HG02981 (cell line): ENCODE measurements around the gene ZNF398.

ENCODE experiments used
- ATAC-seq: cut with Tn5 transposase; IDR thresholded peaks from one replicate; pipeline ENCODE4 v1.9.1; 2021; ENCODE audit warnings: mild to moderate bottlenecking, moderate library complexity; ENCODE audit not compliant: unreplicated experiment

The ZNF398 gene

DNA sequence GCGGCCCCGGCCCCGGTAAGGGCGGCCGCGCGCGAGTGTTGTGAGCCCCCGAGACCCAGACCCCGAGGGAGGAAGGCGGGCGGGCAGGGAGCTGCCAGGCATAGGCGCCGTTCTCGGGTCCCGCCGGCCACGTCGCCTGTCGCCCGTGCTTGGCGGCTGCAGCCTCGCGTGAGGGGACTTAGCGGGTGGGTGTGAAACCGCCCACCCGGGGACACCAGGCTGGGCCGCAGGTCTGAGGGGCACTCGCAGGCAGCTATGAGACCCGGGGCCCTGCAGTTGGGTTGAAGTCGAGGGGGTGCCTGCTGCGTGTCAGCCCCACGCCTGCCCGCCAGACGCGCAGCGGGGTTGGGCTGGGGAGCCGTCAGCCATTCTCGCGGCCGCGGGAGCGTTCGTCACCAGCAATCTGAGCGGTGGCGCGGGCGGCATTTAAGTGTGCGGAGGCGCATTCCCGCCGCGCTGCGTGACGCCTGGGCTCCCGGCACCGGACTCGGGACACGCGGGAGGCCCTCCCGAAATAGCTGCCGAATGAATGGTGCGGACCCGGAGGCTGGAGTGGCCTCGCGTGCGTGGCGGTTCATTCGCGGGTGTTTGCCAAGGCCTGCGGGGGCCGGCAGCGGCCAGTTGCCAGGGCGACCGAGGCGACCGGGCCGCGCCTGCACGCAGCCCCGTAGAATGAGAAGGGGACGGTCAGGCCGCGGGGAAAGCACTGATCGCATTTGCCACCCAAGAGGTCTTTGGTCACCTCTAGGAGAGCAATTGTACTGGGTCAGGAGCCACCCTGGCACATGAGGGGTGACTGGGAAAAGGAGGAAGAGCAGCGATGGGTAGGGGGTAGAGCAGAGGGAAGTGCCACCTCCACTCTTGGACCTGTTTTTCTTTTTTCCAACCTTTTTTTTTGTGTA is 750 bp downstream of the ZNF398 start:
- ATAC-seq, result peak; percentile 28

DNA sequence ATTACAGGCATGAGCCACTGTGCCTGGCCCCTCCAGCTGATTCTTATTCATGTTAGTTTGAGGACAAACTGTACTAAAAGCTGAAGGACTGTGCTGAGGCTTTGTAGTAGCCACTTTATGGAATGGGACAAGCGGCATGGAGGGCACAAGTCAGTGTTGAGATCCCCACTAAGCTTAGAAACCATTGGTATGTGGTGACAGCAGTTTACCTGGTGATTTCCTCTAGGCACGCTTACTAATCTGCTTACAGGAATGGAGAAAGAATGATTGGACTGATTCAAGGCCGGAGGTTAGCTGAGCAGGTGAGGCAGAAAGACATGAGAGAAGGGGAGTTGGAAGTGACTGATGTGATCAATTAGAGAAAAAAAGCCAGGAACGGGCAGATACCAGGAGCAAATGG is 3.7 kb downstream of the ZNF398 start:
- no peak for ATAC-seq

DNA sequence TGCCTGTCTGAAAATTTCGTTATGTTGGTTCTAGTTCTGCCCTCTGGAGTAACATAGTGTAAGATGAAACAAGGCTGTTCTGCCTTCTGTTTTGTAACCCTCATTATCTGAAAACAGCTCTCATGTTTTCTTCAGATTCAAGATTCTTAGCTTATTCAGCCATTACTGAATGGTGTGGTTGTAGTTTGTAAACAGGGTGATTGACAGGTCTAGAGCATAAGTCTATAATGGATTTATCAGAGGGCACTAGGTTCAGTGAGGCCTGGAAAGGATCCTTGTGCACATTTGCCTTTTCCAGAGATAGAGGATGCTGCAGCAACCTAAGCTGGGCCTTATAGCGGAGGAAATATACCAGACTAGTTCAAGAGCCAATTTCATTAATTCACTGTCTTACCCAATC is 6.1 kb downstream of the ZNF398 start:
- no peak for ATAC-seq

DNA sequence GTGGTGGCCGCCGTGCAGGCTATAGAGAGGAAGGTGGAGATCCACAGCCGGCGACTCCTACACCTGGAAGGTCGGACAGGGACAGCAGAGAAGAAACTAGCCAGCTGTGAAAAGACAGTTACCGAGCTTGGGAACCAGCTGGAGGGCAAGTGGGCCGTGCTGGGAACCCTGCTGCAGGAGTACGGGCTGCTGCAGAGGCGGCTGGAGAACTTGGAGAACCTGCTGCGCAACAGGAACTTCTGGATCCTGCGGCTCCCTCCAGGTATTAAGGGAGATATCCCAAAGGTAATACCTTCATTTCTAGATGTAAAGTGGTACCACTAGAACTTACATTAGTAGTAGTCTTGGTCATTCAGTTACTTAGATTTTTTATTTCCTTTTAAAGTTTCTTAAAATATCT is 6.8 kb downstream of the ZNF398 start:
- no peak for ATAC-seq

DNA sequence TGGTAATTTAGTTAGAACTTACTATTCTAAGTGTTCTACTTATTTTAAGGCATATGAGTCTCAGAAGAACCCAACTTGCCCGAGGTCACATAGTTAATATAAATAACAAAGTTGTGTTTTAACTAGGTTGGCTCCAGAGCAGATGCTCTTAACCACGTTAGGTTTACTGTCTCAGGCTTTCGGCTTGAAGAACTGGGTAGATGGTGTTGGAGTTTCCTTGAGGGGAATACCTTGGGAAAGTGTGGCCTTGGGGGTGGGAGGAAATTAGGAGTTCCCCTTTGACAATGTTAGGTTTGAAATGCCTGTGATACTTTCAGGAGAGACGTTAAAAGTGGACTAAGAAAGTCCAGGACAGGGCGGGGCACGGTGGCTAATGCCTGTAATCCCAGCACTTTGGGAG is 9.6 kb downstream of the ZNF398 start:
- ATAC-seq, result no peak

DNA sequence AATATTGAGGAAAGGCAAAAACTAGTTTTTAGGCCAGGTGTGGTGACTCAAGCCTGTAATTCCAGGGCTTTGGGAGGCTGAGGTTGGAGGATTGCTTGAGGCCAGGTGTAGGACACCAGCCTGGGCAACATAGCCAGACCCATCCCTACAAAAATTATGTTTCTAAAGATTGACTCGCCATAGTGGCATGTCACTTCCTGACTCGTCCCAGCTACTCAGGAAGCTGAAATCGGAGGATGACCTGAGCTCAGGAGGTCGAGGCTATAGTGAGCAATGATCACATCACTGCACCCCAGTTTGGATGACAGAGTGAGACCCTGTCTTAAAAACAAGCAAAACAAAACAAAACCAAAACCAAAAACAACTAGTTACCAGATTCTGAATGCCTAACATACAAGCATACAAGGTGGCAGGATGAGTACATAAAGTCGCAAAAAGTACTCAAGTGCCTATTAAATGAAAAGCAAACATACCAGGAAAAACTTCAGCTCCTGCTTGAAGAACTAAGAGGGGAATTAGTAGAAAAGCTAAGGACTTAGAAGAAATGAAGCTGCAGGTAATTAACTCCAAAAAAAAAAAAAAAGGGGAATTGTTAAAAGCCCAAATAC is 14.1 kb downstream of the ZNF398 start:
- ATAC-seq, result no peak

DNA sequence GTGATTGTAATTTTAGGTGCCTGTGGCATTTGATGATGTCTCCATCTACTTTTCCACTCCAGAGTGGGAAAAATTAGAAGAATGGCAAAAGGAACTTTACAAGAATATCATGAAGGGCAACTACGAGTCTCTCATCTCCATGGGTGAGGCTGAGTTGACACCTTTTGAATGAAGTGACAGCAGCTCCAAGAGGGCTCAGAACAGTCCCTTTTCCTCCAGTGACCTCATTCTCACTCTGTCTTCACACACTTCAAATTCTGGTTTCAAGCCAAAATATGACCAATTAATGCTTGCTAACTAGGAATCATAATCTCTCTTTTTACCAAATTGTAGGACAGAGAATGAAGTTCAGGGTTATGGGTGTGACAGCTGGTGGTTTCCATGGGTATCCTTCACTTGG is 18.9 kb downstream of the ZNF398 start:
- ATAC-seq, result no peak

DNA sequence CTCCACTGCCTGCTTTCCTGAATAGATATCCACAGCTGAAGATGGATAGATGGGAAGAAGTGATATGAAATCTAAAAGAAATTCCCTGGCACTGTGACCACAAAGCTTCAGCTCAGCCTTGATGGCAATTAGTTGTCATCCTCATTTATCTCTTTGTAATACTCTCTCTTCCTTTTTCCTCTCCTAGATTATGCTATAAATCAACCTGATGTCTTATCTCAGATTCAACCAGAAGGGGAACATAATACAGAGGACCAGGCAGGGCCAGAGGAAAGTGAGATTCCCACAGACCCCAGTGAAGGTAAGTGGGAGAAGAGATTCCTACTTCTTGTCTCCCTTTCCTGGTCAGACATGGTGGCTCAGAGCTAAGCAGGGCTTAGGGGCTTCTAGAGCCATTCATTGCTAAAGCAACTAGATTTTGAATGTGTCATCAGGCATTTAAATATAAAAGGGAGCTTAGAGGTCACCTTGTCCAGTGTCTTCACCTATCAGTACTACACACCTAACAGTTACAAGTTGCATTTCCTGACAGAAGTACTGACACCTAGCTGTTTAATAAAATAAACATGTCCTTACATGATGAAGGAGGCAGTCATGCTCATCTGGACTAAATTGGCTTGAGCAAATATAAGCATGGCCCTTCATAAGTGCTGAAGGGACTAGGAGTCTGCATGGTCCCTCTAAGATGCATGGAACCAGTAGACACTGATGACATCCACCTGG is 19.5 kb downstream of the ZNF398 start:
- ATAC-seq, result no peak

DNA sequence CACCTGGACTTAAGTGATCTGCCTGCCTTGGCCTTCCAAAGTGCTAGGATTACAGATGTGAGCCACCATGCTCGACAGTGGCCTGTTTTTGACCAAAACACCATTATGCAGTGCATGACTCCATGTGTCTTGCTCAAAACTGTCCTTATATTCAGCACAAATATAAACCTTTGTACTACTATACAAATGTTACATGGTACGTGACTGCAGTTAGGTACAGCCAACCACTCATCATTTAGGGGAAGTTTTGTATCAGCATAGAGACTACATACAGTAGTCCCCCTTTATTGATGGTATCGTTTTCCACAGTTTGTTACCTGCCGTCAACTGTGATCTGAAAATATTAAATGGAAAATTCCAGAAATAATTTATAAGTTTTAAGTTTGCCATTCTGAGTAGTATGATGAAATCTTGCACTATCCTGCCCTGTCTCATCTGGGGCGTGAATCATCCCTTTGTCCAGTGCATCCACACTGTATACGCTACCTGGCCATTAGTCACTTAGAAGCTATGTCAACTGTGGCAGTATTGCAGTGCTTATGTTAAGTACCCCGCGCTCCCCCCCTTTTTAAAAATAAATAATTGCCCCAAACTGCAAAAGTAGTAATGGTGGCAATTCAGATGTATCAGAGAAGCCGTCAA is 24.8 kb downstream of the ZNF398 start:
- no peak for ATAC-seq

DNA sequence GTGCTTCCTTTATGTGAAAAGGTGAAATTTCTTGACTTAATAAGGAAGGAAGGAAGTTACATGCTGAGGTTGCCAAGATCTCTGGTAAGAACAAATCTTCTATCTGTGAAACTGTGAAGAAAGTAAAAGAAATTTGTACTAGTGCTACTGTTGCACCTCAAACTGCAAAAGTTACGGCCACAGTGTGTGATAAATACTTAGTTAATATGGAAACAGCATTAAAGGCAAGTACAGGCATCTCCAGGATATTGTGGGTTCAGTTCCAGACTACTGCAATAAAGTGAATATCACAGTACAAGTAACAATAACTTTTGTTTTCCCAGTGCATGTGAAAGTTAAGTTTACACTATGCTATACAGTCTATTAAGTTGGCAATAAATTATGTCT is 25.3 kb downstream of the ZNF398 start:
- ATAC-seq, result no peak

DNA sequence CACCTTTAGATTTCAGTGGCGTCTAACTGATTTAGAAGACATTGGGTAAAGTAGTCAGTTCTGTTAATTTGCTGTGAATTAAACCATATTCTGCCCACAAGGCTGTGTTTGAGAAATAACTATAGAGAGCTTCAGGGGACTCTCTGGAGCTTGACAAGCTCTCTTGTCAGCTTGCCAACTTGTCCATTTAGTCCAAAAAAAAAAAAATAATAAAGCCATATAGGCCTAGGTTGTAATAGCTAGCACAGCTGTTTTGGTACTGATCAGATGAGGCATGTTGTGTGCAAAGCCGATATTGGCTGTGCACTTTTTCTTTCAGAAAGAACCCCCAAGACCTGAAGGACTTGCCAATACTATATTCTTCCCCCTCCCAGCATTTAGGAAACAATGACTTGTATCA is 27.9 kb downstream of the ZNF398 start:
- ATAC-seq, result no peak

DNA sequence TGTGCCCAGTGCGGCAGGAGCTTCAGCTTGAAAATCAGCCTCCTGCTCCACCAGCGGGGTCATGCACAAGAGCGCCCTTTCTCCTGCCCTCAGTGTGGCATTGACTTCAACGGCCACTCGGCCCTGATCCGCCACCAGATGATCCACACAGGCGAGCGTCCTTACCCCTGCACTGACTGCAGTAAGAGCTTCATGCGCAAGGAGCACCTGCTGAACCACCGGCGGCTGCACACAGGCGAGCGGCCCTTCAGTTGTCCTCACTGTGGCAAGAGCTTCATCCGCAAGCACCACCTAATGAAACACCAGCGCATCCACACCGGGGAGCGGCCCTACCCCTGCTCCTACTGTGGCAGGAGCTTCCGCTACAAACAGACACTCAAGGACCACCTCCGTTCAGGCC is 32.0 kb downstream of the ZNF398 start:
- ATAC-seq, result no peak

DNA sequence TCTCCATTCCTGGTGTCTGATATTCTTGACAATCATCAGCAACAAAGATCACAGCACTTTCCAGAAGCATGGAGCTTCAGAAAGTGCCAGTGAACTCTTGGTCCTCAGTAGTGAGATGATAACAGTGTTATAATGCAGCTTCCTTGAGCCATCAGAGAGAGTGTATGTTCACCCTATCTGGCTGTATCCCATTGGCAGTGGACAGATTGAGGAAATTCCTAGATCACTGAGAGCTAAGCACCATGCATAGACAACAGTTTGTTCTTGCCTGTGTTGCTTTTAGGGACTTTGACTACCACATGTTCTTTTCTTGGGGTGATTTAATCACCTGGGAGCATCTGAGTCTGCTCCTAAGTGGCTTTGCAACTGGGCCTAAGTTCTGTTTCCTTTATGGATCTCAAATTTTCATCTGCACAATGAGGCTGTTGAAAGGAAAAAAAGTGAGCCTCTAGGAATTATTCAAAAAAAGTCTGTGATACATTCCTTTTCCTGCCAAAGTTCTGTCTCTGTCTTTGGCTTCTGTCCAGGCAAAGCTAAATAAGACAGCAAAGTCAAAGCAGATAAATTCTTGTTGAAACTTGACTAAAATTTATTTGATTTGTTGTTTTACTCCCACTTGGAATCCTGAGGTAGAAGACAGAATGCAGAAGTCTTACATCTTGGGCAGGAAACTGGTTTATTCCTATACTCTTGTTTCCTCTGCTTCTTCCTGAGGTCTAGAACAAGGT is 33.6 kb downstream of the ZNF398 start:
- no peak for ATAC-seq

DNA sequence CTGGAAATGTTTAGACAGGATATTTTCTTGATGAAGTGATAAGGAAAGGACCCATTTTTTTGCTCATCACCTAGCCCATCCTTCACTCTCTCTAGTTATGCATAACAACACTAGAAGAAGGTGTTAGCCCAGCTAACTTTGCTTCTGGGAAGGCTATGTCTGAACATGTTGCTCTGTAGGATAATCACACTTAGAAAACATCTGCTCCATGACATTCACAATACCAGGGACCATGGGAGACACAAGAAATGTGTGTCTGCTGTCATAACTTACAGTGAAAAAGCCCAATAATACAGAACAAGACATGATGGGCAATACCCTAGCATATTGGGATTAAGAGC is 34.2 kb downstream of the ZNF398 start:
- ATAC-seq, result no peak

DNA sequence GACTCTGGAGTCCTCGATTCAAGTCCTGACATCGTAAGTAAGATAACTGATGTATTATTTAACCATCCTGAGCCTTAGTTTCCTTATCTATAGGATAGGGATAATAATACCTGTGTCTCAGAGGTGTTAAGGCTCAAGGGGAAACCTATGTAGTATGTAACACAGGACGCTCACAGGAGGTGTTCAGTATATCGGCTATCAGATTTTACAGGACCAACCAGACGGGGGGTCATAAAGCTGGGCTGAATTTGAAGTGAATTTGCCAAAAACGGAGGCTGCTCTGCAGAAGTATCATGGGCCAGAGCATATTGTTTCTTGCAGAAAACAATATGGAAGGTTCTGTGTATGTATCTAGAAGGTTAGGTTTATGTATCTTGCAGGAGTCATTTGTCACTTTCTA is 37.0 kb downstream of the ZNF398 start:
- no peak for ATAC-seq

DNA sequence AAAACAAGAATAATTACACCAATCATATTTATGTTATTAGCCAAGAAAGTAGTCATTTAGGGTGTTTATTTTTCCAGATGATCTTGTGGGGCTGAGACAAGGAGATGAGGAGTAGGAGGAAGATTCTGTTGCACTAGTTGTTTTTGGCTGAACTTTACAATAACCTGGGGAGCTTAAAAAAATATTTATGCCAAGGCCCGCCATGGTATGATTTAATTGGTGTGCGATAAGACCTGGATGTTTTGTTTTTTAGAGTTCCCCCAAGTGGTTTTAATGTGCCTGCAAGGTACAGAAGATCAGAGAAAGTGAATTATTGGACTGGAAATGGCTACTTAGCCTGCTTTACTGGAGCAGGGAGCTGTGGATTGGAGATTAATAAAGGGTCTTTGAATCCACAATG is 41.0 kb downstream of the ZNF398 start:
- no peak for ATAC-seq

DNA sequence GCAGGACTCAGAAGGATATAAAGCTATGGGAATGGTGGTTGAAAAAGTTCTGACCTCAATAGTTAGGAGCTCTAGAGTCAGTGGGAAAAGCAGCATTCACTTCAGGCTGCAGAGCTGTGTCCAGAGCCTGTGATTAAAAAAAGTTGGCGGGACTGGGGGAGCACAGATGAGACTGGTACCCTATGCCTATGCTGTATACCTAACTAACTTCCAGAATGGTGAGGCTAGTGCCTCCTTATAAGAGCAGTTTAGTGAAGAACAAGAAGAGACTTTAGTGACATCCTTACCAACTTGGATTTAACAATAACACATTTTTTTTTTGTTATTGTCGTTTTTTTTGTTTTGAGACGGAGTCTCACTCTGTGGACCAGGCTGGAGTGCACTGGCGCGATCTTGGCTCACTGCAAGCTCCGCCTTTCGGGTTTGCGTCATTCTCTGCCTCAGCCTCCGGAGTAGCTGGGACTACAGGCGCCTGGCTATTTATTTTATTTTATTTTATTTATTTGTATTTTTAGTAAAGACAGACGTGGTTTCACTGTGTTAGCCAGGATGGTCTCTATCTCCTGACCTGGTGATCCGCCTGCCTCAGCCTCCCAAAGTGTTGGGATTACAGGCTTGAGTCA is 41.5 kb downstream of the ZNF398 start:
- ATAC-seq, result no peak

DNA sequence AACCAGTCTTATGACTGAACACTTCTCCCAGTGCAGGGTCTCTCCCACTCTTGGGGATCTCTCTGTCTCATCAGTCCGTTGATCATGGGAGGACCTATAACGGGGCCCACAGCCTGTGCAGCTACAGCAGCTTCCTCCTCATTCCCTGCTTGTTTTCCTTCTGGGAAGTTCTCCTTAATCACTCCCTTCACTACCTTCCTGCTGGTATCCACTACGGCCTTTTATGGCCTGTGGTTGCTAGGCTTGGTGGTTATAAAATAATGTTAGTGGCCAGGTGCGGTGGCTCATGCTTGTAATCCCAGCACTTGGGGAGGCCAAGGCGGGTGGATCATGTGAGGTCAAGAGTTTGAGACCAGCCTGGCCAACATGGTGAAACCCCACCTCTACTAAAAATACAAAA is 44.6 kb downstream of the ZNF398 start:
- no peak for ATAC-seq

DNA sequence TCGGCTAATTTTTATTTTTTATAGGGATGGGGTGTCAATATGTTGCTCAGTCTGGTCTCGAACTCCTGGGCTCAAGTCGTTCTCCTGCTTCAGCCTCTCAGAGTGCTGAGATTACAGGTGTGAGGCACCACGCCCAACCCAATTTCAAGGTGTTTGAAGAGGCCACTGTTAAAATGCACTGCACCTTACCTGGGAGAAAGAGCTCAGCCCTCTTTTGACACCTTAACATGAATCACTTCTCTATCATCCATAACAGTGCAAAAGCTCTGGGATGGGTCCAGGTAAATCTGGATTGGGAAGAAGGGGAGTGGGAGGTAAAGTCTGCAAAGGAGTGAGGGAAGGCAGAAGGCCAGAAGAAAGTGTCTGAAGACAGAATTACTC is 47.5 kb downstream of the ZNF398 start:
- no peak for ATAC-seq
